D721Med (cell line): ENCODE data around the gene MGST1.

ENCODE experiments used
- DNase-seq: peaks from one replicate; pipeline ENCODE4 v3.0.0; 2011; ENCODE audit warnings: low spot score; ENCODE audit not compliant: insufficient read length
- FAIRE-seq: peaks from 2 replicates; lab custom pipeline; 2011; peaks lifted over from hg19 to GRCh38; lab: Jason Lieb, UNC
- TF ChIP-seq, protein P1 (sequence below): IDR thresholded peaks from 2 replicates; pipeline ENCODE4 v1.5.1; 2012; ENCODE audit warnings: mild to moderate bottlenecking, control low read depth; ENCODE audit not compliant: insufficient read depth; ENCODE audit errors: missing control alignments

MGST1 gene, protein sequence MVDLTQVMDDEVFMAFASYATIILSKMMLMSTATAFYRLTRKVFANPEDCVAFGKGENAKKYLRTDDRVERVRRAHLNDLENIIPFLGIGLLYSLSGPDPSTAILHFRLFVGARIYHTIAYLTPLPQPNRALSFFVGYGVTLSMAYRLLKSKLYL

DNA sequence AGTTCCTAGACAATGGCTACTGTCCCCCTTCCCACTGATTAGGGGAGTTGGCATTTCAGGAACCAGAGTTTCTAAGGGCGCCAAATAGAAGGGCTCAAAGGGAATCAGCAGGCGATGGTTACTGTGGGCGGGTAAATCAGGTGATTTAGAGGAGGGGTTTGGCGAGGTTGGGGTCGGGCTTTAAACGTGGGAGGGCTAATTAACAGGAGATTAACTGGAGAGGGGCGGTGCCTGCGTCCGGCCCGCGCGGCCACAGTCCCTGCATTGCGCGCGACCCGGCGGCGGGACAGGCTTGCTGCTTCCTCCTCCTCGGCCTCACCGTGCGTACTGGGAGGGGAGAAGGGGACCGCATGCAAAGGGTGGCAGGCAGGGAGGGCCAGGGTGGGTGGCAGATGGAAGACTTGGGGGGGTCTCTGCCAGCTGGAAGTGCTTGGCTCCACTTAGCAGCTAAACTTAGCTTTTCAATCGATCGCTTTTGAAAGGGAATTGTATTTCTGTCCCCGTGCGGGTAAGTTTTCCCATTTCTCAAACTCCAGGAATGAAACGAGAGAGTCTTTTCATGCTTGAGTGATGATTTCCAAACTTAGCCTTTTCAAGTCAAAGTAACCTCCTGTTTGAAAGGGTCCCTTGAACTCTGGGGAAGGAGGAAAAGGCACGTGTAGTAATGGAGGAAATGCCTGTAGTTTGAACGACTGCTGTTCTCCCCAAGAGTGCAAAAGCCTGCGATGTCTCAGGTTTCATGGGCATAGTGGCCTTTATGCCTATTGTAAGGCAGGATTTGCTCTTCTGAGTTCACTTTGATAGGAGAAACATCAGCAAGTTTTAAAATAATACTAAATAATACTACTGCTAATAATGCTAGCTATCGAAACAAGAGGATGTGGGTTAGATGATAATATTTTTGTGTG, at the start of gene MGST1:
Gene MGST1, plus strand, starts transcription at position 255 of the 908 bp plus-strand sequence. CDS start 6,608 bp downstream, outside the sequence.
- FAIRE-seq, result no peak

DNA sequence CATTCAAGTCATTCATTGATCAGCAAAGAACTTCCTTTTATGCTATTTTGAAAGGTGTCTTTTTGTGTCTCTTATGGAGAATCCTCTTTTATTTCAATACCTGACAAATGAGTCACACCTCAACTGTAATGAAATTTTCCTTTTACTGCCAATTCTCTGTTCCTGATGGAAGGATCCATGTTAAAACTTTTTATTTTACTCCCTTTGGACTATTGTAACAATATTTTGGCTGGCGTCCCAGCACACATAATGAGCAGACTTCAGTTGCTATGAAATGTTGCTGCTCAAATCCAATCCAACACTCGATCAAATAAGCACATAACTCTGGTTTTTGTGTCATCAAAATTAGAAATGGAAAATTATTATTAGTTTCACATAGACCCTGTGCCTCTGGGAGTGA, 48.0 kb upstream of the MGST1 start:
- FAIRE-seq, result no peak
- TF ChIP-seq, protein P1, sequence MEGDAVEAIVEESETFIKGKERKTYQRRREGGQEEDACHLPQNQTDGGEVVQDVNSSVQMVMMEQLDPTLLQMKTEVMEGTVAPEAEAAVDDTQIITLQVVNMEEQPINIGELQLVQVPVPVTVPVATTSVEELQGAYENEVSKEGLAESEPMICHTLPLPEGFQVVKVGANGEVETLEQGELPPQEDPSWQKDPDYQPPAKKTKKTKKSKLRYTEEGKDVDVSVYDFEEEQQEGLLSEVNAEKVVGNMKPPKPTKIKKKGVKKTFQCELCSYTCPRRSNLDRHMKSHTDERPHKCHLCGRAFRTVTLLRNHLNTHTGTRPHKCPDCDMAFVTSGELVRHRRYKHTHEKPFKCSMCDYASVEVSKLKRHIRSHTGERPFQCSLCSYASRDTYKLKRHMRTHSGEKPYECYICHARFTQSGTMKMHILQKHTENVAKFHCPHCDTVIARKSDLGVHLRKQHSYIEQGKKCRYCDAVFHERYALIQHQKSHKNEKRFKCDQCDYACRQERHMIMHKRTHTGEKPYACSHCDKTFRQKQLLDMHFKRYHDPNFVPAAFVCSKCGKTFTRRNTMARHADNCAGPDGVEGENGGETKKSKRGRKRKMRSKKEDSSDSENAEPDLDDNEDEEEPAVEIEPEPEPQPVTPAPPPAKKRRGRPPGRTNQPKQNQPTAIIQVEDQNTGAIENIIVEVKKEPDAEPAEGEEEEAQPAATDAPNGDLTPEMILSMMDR, result no peak
- no peak for DNase-seq

More for the DNA sequence above, at the start of gene MGST1:
- DNase-seq, result no peak
- TF ChIP-seq, protein P1, result no peak

DNA sequence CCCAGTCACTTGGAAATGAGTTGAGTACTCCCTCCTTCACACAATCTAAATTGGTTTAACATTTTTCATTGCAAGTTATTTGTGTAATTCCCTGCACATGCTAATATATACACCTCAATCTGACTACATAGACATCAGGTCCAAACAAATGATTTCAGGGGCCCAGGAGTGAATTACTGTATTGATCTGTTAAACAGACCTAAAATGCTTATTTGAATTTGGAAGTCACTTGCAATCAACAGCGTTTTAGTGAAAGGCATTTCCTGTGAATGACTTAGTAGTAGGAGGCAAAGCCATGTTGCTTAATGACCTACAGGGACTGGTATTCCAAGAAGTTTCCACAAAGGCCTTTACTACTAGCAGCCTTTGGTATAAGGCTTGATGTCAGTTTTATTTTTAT, 47.3 kb upstream of the MGST1 start:
- DNase-seq (no peak), FAIRE-seq (no peak)
- TF ChIP-seq, protein P1, result no peak

DNA sequence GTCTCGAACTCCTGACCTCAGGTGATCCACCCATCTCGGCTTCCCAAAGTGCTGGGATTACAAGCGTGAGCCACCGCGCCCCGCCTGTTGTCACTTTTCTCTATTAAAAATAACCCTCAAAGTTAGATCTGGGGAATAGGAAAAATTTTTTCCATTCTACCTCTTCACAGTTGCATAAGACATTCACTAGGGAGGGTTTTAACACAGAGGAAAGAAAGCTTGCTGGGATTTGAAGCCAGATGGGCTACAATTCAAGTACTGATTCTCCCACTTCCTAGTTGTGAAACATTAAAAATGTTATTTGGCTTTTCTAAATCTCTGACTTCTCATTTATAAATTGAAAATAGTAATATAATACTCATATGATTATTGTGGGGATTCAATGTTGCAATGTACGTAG, 46.7 kb upstream of the MGST1 start:
- DNase-seq, result no peak
- no peak for FAIRE-seq
- TF ChIP-seq, protein P1, result no peak

DNA sequence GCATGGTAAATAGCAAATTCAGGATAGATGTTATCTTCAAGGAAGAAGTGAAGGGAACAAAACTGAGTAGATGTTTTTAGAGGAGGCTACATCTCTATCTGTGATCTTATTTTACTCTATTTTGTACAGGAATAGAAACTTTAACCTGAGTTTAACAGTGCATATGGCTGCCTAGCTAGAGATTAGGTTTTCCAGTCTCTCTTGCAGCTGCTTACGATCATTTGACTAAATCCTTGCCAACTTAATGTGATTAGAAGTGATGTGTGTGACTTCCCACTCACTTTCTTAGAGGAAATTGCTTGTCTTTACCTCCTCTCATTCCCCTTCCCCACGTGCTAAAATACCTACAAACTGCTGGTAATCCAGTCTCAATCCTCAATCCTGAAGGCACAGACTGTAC, 43.5 kb upstream of the MGST1 start:
- DNase-seq (no peak), FAIRE-seq (peak; percentile 94)
- TF ChIP-seq, protein P1, result no peak

DNA sequence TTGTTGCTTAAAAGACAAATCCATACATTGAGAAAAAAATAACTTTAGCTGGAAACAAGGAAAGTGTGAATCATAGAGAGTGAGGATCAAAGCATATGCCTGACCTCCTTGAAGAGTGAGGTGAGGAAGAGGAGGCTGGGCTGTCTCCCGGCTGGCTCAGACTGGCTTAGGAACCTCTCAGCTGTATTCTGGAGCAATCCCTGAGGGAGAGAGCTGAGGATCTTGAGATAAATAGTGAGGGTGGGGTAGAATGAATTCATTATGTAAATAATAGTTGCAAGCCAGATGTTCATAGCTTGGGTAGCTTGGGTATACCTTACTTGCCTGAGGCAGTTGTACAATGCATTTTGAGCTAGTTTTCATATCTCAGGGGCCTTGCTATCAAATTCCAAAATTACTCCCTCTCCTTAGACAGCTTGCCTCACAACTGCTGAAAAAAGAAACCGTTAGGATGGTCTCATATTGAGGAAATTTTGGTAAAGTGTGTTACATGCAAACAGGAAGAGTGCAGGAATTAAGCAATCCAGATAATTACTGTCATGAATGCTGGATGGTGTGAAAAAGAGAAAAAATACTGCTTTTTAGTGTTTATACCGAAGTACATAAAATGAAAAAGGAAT, 39.5 kb upstream of the MGST1 start:
- FAIRE-seq, result no peak
- TF ChIP-seq, protein P1, result no peak
- no peak for DNase-seq
